Measurements from ENCODE around the gene SIPA1L3. TPM values are rescaled to one million over a fixed set of nuclear protein-coding genes. Genes with fewer than 3 reads are reported as not detected.

The SIPA1L3 gene
- total and polyA plus RNA-seq, 10 of the 15 experiments (the other 5 are each of a cell fraction or from before 2014, with no cell fraction given), result 0.24 to 66.2 (median 19.1) TPM

- no peak overlapping the region for H3K27ac ChIP-seq (ENCODE audit: control insufficient read depth, insufficient read depth)
- H3K79me2 ChIP-seq (ENCODE audit: control insufficient read depth, insufficient read depth, low read length), result no peaks in the 10 kb centered on the region
- no peak overlapping the region for H3K4me3 ChIP-seq
- FAIRE-seq, result no peak
- intact Hi-C loops (cut with micrococcal nuclease; ENCODE audit: unreplicated experiment), result loop anchor here (5.0 kb wide), 1 partner anchor 240 kb away; no protein-coding TSS in a partner anchor
- H3K9me3 ChIP-seq (replicated peaks; ENCODE audit: control insufficient read depth, insufficient read depth, low read length), result no peaks in the 10 kb centered on the region
- in situ Hi-C loops (cut with MboI), result no loop called here
- ATAC-seq, result peak; percentile 83
- no TSS peak for BruUV-seq (replicated peaks)
- H2AFZ ChIP-seq (ENCODE audit: control insufficient read depth, low read depth, low read length), result no peak overlapping the region
- TF ChIP-seq NFIC (IDR thresholded peaks at IDR 0.05; ENCODE audit: low read depth, low read length) (no peak), POLR2AphosphoS2 (IDR thresholded peaks at IDR 0.05; ENCODE audit: low read depth, low read length) (no peak), MEF2A (IDR thresholded peaks at IDR 0.05; ENCODE audit: insufficient read depth, low read depth, low read length) (no peak), NFXL1 (IDR thresholded peaks at IDR 0.05; ENCODE audit: borderline replicate concordance) (no peak), NFYB (IDR thresholded peaks at IDR 0.05; ENCODE audit: insufficient read depth, low read depth, low read length) (no peak), CTCF (IDR thresholded peaks at IDR 0.05 in 2 of 3, conservative IDR thresholded peaks at IDR 0.05 in 1 of 3; ENCODE audit: control insufficient read depth in 2 of 3, extremely low read depth in 1 of 3, insufficient read depth in 1 of 3, low read depth in 3 of 3, low read length in 3 of 3) (peak; percentile 54 to 77 (median 67)), BACH1 (IDR thresholded peaks at IDR 0.05; ENCODE audit: borderline replicate concordance) (no peak), RAD21 (IDR thresholded peaks at IDR 0.05; ENCODE audit: insufficient read depth, low read depth, low read length) (peak; percentile 54), RAD51 (IDR thresholded peaks at IDR 0.05) (no peak), POLR2A (IDR thresholded peaks at IDR 0.05; ENCODE audit: low read depth, low read length) (0 out of 2 replicates have a peak, but pooled peaks have one; percentile 15), SIX5 (IDR thresholded peaks at IDR 0.05; ENCODE audit: low read depth, low read length, severe bottlenecking) (no peak), ZZZ3 (IDR thresholded peaks at IDR 0.05; ENCODE audit: control insufficient read depth, insufficient read length, low read depth) (no peak), POU2F2 (IDR thresholded peaks at IDR 0.05; ENCODE audit: borderline replicate concordance, low read depth, low read length) (no peak)
- TF ChIP-seq, protein P1, sequence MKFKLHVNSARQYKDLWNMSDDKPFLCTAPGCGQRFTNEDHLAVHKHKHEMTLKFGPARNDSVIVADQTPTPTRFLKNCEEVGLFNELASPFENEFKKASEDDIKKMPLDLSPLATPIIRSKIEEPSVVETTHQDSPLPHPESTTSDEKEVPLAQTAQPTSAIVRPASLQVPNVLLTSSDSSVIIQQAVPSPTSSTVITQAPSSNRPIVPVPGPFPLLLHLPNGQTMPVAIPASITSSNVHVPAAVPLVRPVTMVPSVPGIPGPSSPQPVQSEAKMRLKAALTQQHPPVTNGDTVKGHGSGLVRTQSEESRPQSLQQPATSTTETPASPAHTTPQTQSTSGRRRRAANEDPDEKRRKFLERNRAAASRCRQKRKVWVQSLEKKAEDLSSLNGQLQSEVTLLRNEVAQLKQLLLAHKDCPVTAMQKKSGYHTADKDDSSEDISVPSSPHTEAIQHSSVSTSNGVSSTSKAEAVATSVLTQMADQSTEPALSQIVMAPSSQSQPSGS (IDR thresholded peaks at IDR 0.05; ENCODE audit: low read length), result no peak
- TF ChIP-seq, protein P2, sequence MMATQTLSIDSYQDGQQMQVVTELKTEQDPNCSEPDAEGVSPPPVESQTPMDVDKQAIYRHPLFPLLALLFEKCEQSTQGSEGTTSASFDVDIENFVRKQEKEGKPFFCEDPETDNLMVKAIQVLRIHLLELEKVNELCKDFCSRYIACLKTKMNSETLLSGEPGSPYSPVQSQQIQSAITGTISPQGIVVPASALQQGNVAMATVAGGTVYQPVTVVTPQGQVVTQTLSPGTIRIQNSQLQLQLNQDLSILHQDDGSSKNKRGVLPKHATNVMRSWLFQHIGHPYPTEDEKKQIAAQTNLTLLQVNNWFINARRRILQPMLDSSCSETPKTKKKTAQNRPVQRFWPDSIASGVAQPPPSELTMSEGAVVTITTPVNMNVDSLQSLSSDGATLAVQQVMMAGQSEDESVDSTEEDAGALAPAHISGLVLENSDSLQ (IDR thresholded peaks at IDR 0.05), result no peak
- TF ChIP-seq, protein P3, sequence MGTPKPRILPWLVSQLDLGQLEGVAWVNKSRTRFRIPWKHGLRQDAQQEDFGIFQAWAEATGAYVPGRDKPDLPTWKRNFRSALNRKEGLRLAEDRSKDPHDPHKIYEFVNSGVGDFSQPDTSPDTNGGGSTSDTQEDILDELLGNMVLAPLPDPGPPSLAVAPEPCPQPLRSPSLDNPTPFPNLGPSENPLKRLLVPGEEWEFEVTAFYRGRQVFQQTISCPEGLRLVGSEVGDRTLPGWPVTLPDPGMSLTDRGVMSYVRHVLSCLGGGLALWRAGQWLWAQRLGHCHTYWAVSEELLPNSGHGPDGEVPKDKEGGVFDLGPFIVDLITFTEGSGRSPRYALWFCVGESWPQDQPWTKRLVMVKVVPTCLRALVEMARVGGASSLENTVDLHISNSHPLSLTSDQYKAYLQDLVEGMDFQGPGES (IDR thresholded peaks at IDR 0.05), result no peak
- CTCF ChIA-PET, result interaction anchor here (0.6 to 3.7 kb wide), 6 partner anchors 14 to 239 kb away, joined by 3 to 35 read pairs (median 4); no protein-coding TSS in a partner anchor
- no peak for DNase-seq (ENCODE audit: low read depth, low spot score)
- no peaks in the 10 kb centered on the region for H4K20me1 ChIP-seq (ENCODE audit: control insufficient read depth, insufficient read depth)
- POLR2A ChIA-PET, result no interaction called here
- H3K27me3 ChIP-seq (replicated peaks in 1 of 2; ENCODE audit: control insufficient read depth in 2 of 2, insufficient read depth in 2 of 2, low read length in 1 of 2), result no peaks in the 10 kb centered on the region
- no peak overlapping the region for H3K9ac ChIP-seq (ENCODE audit: control insufficient read depth, insufficient read depth, low read length)
- RAD21 ChIA-PET (ENCODE audit: unreplicated experiment), result interaction anchor here (0.6 to 0.8 kb wide), 3 partner anchors 8 to 244 kb away, joined by 3 to 4 read pairs (median 3); no protein-coding TSS in a partner anchor
- H3K36me3 ChIP-seq (ENCODE audit: control insufficient read depth in 2 of 2, insufficient read depth in 2 of 2, low read length in 1 of 2), result peaks cover 4 to 20% of the 10 kb centered on the region in 2 experiments
- no peak overlapping the region for H3K4me2 ChIP-seq (ENCODE audit: control insufficient read depth, insufficient read depth)
- SMC1A ChIA-PET (ENCODE audit: uncharacterized antibody, unreplicated experiment), result interaction anchor here (1.0 to 3.1 kb wide), 3 partner anchors 10 to 240 kb away, joined by 3 to 17 read pairs (median 3); no protein-coding TSS in a partner anchor
- 81% methylated on average over 17 of the region's 17 CpGs for WGBS (ENCODE audit: insufficient coverage, insufficient replicate concordance, low lambda C conversion rate, missing lambda C conversion rate)
- no peaks in the 10 kb centered on the region for H3K4me1 ChIP-seq (ENCODE audit: control insufficient read depth, insufficient read depth, low read length)
Observed at GRCh38 chr19:38142176-38143035, 235.4 kb downstream of the SIPA1L3 start.

All from GM12878 (cell line).